HG02840 (cell line): Measurements from ENCODE around the gene RBM20.
"Not testable (repeated sequence)": the region's sequence is repeated elsewhere in the genome, so short reads cannot be mapped to it uniquely, and the experiment has no call there.

Experiments used
- ATAC-seq: cut with Tn5 transposase; IDR thresholded peaks from one replicate; pipeline ENCODE4 v1.9.1; 2021; ENCODE audit warnings: mild to moderate bottlenecking, moderate library complexity, moderate number of reproducible peaks; ENCODE audit not compliant: unreplicated experiment, low FRiP score

Gene RBM20

DNA sequence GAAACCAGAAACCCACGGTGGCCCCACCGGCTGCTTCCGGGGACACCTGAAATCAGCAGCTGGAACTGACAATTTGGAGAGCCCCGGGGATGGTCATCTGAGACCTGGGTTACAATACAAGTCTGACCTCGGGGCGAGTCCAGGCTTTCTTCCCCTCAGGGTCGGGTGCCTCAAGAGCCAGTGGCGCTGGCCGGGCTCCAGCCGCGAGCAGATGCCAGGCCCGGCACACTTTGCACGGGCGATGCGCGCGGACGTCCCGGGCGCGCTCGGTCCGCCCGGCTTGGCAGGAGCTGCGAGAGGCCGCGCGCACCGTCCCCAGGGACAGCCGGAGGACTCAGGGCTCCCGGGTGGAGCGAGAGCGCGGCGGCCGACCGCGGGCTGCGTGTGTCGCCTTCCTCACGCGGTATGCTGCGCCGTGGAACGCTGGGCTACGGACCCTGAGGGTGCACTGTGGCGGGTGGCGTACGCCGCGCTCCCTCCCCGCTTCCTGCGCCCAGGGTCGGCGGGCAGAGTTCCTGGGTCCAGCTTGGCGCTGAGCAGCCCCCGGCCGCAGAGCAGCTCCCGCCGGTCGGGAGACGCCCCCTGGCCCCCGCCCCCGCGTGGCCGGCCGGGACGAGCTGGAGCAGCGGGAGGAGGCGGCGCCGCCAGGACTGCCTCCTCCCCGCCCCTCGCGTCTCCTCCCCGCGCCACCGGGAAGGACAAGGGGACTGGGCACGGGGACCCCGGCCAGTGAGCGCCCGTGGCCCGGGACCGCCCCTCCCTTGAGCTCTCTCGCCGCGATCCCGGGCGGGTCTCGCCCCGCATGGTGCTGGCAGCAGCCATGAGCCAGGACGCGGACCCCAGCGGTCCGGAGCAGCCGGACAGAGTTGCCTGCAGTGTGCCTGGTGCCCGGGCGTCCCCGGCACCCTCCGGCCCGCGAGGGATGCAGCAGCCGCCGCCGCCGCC, at the start of gene RBM20:
Gene RBM20, plus strand, starts transcription at position 684 of the 945 bp plus-strand sequence. Its CDS starts 119 bp downstream, at position 803.
- no peak for ATAC-seq

DNA sequence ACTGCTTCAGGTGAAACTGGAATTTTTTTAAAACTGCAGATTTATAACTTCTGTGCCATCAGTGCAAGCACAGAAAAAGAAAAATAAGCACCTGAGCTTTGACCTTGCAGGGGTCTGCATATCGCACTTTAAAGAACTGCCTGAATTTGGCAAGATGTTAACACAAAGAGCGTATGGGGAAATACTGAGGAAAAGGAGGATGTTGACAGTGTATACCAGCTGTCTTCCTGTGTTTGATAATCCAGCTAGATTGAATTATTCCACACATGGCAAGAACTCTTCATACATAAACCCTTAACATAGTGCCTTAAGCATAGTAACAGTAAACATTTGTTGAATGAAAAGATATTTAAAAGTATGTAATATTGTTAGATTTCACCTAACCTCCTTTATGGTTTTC, 46.7 kb upstream of the RBM20 start:
- ATAC-seq = no peak

DNA sequence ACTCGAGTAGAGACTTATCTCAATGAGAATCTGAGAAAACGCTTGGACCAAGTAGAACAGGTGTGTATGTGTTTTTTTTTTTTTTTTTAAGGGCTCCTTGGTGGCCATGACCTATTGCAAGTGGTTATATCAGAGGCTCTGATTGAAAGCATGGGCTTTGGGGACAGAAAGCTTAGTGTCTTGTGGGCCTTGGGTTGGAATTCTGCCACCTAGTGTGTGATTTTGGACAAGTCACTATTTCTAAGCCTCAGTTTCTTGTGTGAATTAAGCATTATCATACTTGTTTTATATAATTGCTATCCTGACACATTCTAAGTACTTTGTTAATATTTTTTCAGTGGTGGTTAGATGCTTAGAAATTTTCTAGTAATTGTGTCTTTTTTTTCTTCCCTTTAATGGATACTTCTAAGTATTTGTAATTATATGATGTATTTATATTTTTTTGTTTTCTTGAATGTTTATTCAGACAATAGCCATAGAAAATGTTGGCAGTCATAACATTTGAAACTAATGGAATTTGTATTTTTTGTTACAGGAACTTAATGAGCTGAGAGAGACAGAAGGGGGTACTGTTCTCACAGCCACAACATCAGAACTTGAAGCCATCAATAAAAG, 43.5 kb upstream of the RBM20 start:
- no peak for ATAC-seq

DNA sequence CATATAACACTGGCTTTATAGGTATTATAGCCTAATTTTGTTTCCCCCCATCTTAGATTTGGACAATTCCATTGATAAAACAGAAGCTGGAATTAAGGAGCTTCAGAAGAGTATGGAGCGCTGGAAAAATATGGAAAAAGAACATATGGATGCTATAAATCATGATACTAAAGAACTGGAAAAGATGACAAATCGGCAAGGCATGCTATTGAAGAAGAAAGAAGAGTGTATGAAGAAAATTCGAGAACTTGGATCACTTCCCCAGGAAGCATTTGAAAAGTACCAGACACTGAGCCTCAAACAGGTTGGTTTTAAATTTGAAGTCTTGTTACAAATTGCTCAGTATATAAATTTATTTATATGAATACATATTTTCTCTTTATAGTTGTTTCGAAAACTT, 42.6 kb upstream of the RBM20 start:
- ATAC-seq = no peak

DNA sequence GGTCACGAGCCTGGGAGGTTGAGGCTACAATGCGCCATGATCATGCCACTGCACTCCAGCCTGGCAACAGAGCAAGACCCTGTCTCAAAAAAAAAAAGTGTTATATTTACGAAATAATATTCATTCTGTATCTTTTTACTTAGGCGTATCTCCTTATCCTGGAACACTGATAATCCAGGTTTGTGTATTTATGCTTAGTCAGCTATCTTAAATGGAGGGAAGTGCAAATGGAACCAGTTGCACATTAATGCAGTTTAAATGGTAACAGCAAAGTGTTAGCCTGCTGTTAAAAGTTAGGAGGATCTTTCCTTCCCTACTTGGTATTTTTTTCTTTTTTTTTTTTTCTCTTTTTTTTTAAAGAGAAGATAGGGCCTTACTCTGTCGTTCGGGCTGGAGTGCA, 36.0 kb upstream of the RBM20 start:
- no peak for ATAC-seq

DNA sequence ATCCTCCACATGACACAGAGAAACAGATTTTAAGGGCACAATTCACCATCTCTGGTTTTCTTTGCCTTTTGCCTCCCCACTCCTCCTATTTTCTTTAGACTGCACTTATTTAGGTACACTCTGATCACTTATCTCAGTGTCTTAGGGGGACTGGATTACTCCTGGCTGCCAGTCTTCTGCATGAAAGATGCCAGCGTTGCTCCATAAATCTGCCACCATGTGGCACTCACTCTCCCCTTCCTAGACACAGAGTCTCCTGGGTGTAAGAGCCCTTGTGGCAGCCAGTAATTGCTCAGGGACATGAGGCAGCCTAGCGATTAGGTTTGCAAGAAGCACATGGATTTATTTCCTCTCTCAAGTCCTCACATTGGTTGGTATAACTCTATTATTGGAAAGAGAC, 34.5 kb upstream of the RBM20 start:
- ATAC-seq = no peak

DNA sequence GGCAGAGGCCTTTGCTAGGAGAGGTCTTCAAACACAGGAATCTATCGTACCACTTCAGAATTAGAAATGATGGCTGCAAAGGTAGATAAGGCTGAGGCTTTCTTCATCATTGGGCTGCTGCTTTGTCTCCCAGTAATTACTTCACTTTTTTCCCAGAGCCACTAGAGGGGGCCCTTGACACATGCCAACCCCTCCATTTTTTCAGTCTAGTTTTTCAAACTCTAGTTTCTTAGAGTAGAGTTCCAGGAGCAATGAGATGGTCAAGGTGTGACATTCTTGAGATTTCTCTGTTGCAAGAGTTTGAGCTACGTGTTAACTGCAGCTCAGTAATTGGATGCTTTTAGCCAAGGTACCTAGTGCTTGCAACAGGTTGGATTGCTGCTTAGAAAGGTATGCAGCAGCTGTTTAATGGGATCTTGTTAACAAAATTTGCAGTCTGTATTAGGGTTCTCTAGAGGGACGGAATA, 33.8 kb upstream of the RBM20 start:
- no peak for ATAC-seq

DNA sequence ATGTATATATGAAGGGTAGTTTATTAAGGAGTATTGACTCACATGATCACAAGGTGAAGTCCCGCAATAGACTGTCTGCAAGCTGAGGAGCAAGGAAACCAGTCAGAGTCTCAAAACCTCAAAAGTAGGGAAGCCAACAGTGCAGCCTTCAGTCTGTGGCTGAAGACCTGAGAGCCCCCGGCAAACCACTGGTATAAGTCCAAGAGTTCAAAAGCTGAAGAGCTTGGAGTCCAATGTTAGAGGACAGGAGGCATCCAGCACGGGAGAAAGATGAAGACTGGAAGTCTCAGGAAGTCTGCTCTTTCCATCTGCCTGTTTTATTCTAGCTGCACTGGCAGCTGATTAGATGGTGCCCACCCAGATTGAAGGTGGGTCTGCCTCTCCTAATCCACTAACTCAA, 33.4 kb upstream of the RBM20 start:
- ATAC-seq = not testable (repeated sequence)

DNA sequence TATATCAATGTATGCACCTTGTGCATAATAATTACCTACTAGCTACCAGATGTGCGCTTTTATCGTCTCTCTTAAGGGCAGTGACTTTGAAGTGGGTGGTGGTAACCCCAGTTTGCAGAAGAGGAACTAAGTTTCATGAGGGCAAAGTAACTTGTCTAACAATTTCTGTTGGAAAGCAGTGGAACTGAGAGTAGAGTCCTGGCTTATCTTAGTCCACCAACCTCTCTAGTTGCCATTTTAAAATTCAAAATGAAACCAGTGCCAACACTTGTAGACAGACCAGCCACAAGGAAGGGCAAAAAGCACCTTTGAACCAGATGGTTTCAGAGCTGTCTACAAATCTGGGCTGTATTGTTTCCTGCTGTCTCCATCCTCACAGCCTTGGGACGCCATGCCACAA, 32.0 kb upstream of the RBM20 start:
- ATAC-seq = no peak

DNA sequence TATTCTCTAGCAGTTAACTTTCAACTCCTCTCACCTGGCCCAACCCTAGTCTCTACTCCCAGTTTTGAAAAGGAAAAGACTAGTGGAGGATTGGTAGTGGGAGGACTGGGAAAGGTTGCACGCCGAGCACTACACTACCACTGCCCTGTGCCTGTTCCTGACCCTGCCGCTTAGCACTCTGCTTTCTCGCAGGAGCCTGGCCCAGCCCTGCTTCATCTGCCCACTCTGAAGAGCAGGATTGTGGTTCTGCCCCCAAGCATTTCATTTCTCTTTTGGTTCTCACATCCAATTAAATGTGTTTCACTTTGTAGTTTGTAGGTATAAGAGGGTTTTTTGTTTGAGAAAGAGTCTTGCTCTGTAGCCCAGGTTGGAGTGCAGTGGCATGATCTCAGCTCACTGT, 31.5 kb upstream of the RBM20 start:
- ATAC-seq = no peak

DNA sequence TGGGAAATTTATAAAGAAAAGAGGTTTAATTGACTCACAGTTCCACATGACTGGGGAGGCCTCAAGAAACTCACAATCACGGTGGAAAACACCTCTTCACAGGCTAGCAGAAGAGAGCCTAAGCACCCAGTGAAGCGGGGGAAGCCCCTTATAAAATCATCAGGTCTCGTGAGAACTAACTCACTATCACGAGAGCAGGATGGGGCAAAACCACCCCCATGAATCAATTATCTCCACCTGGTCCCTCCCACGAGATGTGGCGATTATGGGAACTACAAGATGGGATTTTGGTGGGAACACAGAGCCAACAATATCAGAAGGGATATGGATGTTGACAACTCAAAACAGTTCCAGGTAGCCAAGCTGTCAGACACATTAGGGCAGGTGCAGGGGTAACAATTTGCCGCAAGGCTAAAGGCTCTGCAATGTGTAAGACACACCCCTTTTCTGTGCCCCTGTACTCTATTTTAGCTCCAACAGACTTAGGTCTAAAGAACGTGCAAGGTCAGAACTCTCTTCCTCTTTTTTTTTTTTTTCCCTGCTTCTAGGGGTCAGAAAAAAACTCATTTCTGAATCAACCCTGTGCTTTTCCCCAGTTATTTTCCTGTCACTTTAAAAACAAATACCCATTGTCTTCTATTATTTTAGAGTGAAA, 30.7 kb upstream of the RBM20 start:
- ATAC-seq = no peak

DNA sequence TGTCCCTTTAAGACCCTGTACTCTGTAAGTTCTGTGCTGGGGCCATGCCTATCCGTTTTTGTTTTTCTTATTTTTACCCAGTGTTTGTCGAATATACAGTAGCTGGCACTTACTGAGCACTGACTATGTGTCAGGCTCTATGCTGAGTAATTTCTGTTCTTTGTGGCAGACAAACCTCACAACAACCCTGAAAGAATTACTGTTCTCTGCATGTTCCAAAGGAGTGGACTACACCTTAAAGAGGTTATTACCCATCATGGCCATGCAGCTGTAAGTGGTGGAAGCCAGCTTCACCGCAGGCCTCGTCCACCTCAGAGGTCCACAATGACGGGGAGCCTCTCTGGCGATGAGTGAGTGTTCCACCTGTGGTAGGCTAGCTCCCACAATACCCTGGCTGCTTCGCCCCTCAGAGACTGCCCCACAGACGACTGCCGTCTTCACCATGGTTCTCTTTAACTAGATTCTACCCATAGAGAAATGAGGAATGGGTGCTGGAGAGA, 30.1 kb upstream of the RBM20 start:
- no peak for ATAC-seq

DNA sequence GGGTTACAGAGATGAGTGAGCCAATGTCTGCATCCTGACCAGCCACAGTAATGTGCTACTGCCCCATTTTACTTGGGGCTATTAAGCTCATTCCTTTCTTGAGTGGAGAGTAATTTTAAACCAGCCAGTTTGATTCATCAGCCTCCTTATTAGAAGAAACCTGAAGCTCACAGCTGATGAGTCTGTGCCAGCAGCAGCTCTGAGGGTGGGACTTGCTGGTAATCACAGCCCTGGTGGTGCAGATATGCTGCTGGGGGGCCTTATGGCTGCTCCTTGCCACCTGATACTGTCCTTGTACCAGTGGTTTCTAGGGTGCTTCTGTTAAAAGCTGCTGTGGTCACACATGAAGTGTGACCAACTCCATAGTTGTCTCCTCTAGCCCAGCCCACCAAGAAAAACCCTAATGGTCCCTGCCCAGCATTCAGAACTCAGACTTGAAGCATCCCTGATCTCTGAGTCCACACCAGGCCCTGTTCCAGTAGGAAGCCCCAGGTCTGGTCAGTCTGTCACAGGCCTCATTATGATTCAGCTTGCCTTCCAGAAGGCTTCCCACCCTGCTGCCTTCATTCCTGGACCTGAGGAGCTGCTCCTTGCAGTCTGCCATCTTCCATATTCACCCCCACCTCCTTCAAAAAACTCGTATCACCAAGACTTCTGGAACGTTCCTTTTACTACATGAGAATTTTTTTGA, 28.9 kb upstream of the RBM20 start:
- ATAC-seq = no peak

DNA sequence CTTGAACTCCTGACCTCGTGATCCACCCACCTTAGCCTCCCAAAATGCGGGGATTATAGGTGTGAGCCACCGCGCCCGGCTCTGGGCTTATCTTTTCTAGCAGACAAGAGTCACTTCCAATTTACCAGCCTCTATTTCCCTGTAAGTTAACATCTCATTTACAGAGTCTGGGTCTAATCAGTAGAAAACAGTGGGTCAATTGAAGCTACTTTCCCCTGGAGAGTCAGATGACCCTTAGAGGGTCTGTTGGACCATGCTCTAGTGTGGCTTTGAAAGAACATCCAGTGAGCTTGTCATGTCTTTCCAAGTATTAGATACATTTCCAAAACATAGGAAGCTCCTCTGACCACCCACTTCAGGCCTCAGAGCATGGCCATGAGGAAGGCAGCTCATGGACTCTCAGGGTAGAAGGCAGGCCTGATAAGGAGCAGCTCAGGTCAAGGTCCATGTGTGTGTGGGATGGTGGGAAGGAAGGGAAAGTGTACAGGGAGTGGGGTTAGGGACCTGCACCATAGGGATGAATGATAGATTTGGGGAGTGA, 27.6 kb upstream of the RBM20 start:
- no peak for ATAC-seq

DNA sequence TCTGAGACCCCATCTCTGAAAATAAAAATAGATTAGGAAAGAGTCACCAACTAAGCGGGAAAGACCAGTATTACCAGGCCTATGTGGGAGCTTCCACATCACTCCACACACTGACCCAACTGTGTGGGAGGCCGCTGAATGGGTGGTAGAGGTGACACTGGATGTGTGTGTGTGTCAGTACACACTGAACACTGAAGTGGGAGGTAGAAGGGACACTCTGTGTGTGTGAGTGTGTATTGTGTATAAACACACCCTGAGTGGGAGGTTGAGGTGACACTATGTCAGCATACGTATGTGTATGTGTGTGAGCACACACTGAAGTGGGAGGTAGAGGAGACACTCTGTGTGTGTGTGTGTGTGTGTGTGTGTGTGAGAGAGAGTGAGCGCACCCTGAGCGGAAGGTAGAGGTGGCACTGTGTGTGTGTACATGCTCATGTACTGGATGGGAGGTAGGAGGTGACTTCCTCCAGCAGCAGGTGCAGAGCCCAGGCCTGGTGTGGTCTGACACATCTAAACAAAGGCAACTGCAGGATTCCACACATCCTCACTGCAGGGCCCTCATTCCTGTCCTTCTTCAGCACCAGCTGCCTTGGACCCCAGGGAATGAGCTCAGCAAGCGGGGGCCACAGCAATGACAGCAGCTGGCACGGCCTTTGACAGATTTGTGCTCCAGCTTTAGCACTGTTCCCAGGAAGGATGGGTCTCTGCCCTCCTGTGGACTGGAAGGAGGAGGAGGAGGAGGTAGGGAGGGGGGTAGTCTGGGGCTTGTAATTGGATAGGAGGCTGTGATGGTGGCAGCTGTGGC, 26.5 kb upstream of the RBM20 start:
- ATAC-seq = no peak

DNA sequence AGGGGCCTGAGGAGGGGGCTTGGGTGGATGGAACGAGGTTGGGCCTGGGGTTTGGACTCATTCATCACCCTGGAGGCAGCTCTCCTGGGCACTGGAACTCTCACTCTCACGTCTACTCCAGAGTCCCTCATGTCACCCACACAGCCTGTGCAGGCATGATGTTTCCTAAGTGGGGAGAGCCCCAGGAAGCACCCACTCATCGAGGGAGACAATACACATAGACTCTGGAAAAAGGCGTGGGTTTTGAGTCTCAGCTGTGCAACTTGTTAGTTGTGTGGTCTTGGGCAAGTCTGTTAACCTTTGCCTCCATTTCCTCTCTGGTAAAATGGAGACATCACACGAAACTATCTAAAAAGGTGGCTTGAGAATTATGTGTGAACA, 25.9 kb upstream of the RBM20 start:
- no peak for ATAC-seq

DNA sequence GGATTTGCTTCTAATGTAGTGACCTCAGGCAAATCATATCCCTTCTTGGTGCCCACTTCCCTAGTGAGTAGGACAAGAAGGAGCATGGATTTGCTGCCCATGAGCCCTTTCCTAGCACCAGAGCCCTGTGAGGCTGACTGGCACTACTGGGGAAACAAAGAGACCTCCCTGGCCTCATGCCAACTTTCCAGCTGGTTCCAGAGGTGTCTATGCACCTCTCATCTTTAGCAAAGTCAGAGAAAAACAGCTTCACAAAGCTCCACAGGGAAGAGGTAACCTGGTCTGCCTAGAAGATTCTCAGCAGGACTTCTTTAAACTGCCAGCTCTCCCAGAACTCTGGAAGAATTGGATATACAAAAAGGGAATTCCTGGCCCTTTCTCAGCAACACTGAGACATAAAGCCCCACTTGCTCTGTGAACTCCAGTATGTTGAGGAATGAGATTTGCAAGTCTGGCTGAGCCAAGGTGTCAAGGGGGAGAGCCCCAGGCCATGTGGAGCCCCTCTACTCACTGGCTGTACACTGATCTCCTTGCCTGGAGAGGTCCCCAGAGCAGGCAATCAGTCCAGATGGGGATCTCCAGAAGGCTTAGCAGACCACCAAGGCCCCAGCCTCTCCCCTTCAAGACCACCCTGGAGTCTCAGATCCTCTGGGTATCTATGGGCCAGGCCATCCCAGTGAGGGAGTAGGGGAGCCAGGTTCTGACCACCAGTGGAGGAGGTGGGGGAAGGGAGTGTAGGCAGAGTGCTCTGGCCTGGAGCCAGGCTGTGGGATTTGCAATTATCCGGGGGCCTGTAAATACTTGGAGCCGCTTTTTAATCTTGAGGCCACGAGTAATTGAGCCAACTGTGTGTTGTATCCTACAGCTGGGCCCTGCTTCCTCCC, 24.4 kb upstream of the RBM20 start:
- ATAC-seq = no peak

DNA sequence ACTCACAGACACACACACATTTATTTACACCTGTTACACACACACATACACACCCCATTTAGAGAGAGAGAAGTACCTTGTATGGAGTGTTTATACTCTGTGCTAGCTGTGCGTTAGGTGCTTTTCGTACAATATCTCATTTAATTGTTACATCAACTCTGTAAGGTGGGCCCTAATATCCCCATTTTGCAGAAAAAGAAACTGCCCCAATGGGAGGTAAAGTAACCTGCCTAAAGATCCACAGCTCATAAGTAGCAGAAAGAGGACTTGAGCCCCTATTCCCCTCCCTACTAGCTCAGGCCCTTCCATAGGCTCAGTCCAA, 23.8 kb upstream of the RBM20 start:
- no peak for ATAC-seq

DNA sequence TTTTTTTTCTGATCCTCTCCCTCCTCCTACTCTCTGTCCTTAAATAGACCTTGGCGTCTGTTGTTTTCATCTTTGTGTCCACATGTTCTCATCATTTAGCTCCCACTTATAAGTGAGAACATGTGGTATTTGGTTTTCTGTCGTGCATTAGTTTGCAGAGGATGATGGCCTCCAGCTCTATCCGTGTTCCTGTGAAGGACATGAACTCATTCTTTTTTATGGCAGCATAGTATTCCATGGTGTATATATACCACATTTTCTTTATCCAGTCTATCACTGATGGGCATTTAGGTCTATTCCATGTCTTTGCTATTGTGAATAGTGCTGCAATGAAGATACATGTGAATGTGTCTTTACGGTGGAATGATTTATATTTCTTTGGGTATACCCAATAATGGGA, 20.8 kb upstream of the RBM20 start:
- not testable (repeated sequence) for ATAC-seq
